Measurements from ENCODE around the gene CNNM4.

GRCh38 chr2:96822786-96823185, 62.1 kb downstream of the CNNM4 start:
- TF ChIP-seq TAF1 (IDR thresholded peaks at IDR 0.05; ENCODE audit: borderline replicate concordance, low read depth, low read length) (no peak), POLR2A (IDR thresholded peaks at IDR 0.05; ENCODE audit: low read depth, low read length) (no peak)

Measured in GM12892 (cell line).